Neuronal stem cell (in vitro differentiated cells): ENCODE results near the gene SHLD3.

Source experiments
- DNase-seq: peaks from one replicate; pipeline ENCODE4 v3.0.0-alpha.2; 2013; ENCODE audit warnings: low spot score
- H2AFZ ChIP-seq: one replicate; pipeline ENCODE4 v1.6.1; 2013; ENCODE audit warnings: mild to moderate bottlenecking, low read length, inconsistent platforms
- H2AK5ac ChIP-seq: 2 replicates; pipeline ENCODE4 v1.6.1; 2013; ENCODE audit warnings: low read depth, mild to moderate bottlenecking, inconsistent platforms, low read length, moderate library complexity, mixed read lengths
- H2BK120ac ChIP-seq: 2 replicates; pipeline ENCODE4 v1.6.1; 2013; ENCODE audit warnings: low read depth, mild to moderate bottlenecking, inconsistent platforms, low read length, moderate library complexity, mixed read lengths
- H2BK12ac ChIP-seq: one replicate; pipeline ENCODE4 v1.6.1; 2013; ENCODE audit warnings: low read length, inconsistent platforms
- H2BK15ac ChIP-seq: 2 replicates; pipeline ENCODE4 v1.6.1; 2013; ENCODE audit warnings: mild to moderate bottlenecking, low read length, inconsistent platforms, mixed read lengths
- H2BK5ac ChIP-seq: one replicate; pipeline ENCODE4 v1.6.1; 2013; ENCODE audit warnings: inconsistent platforms, mild to moderate bottlenecking, low read length, moderate library complexity
- H3K14ac ChIP-seq: one replicate; pipeline ENCODE4 v1.6.1; 2013; ENCODE audit warnings: low read length, inconsistent platforms
- H3K18ac ChIP-seq: 2 replicates; pipeline ENCODE4 v1.6.1; 2013; ENCODE audit warnings: low read length, inconsistent platforms
- H3K23ac ChIP-seq: 2 replicates; pipeline ENCODE4 v1.6.1; 2013; ENCODE audit warnings: low read depth, mild to moderate bottlenecking, mixed read lengths, low read length, inconsistent platforms; ENCODE audit not compliant: poor library complexity
- H3K27ac ChIP-seq: replicated peaks from 3 replicates; pipeline ENCODE4 v1.5.1; 2013; ENCODE audit warnings: low read length, inconsistent platforms
- H3K27me3 ChIP-seq, 3 experiments: 2 replicates each; pipeline ENCODE4 v1.6.1; 2013; ENCODE audit warnings: low read length in 3 of 3, mild to moderate bottlenecking in 2 of 3, inconsistent platforms in 1 of 3, low read depth in 1 of 3, mixed read lengths in 1 of 3, moderate library complexity in 1 of 3; ENCODE audit not compliant: control insufficient read depth in 3 of 3, insufficient read depth in 3 of 3
- H3K36me3 ChIP-seq, 2 donors: replicated peaks in 1 of 2; 2 replicates each; pipeline ENCODE4 v1.6.1; 2013; ENCODE audit warnings: low read length in 2 of 2; ENCODE audit not compliant: control insufficient read depth in 2 of 2, insufficient read depth in 2 of 2
- H3K4ac ChIP-seq: 2 replicates; pipeline ENCODE4 v1.6.1; 2013; ENCODE audit warnings: inconsistent platforms, mild to moderate bottlenecking, low read length, moderate library complexity
- H3K4me1 ChIP-seq, 2 donors: 1 replicate in 1 of 2; 2 replicates in 1 of 2; pipeline ENCODE4 v1.6.1; 2013; ENCODE audit warnings: low read length in 2 of 2, low read depth in 1 of 2; ENCODE audit not compliant: control insufficient read depth in 2 of 2, insufficient read depth in 1 of 2
- H3K4me2 ChIP-seq: one replicate; pipeline ENCODE4 v1.6.1; 2013; ENCODE audit warnings: mild to moderate bottlenecking, low read length, inconsistent platforms; ENCODE audit not compliant: insufficient read depth, poor library complexity, severe bottlenecking
- H3K4me3 ChIP-seq, 2 donors: 2 replicates each; pipeline ENCODE4 v1.5.1; 2013; ENCODE audit warnings: low read length in 2 of 2, mild to moderate bottlenecking in 2 of 2, inconsistent platforms in 1 of 2, moderate library complexity in 1 of 2
- H3K79me1 ChIP-seq: one replicate; pipeline ENCODE4 v1.6.1; 2013; ENCODE audit warnings: low read depth, mild to moderate bottlenecking, inconsistent platforms, low read length, moderate library complexity
- H3K9ac ChIP-seq: one replicate; pipeline ENCODE4 v1.6.1; 2013; ENCODE audit warnings: mild to moderate bottlenecking, low read depth, low read length, inconsistent platforms; ENCODE audit not compliant: poor library complexity
- H3K9me3 ChIP-seq, 2 donors: replicated peaks in 1 of 2; 2 replicates each; pipeline versions ENCODE3 to v1.6.1; 2013; ENCODE audit warnings: low read length in 2 of 2, mild to moderate bottlenecking in 2 of 2, inconsistent platforms in 1 of 2, low read depth in 1 of 2, mixed read lengths in 1 of 2, moderate library complexity in 1 of 2; ENCODE audit not compliant: control insufficient read depth in 2 of 2, insufficient read depth in 1 of 2
- H4K8ac ChIP-seq: one replicate; pipeline ENCODE4 v1.6.1; 2013; ENCODE audit warnings: low read depth, mild to moderate bottlenecking, inconsistent platforms, low read length, moderate library complexity
- H4K91ac ChIP-seq: one replicate; pipeline ENCODE4 v1.6.1; 2013; ENCODE audit warnings: low read length, low read depth, mild to moderate bottlenecking, inconsistent platforms; ENCODE audit not compliant: poor library complexity
- WGBS, 2 donors: extraction: QIAGEN DNeasy Blood & Tissue Kit; methylation state at CpG; one replicate each; pipeline ENCODE4 v1.1.7; 2013; ENCODE audit warnings: missing lambda C conversion rate in 2 of 2, mixed read lengths in 1 of 2; ENCODE audit not compliant: insufficient read length in 2 of 2, insufficient replicate concordance in 1 of 2; ENCODE audit errors: extremely low coverage in 2 of 2; 5-methylcytosine and 5-hydroxymethylcytosine counted together

Gene SHLD3

DNA sequence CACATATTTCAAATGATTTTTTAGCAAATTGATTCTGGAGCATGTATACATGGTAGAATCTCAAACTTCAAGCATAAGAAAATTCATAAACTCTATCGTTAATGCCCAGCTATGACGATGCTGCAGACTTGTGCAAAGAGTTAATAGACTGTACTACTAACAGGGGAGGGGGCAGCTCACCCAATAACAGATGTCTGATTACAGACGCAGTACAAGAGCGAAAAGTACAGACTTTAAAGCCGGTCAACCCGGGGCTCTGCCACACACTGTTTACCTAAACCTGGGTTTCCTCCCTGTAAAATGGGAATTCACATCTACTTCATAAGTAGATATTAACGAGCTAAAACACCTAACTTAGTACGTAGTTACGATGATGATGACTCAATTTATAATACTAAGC, 1.3 kb upstream of the SHLD3 start:
- no peak overlapping the region for H3K27ac ChIP-seq
- H2BK12ac ChIP-seq: no peak overlapping the region
- no peak overlapping the region for H4K8ac ChIP-seq
- peak overlapping the region; percentile 66 for H3K4me2 ChIP-seq
- no peak for DNase-seq
- H3K23ac ChIP-seq: no peak overlapping the region
- peak overlapping the region; percentile 75 to 97 for H3K4me3 ChIP-seq
- no peaks in the 10 kb centered on the region for H3K9me3 ChIP-seq
- H2AFZ ChIP-seq: peak overlapping the region; percentile 93
- peaks cover 6 to 13% of the 10 kb centered on the region in 2 donors for H3K4me1 ChIP-seq
- H2BK120ac ChIP-seq: no peak overlapping the region
- H2AK5ac ChIP-seq: no peak overlapping the region
- H4K91ac ChIP-seq: no peak overlapping the region
- H3K18ac ChIP-seq: no peak overlapping the region
- WGBS, 2 donors: no CpG with 5 or more reads among the region's 9 CpGs
- H3K79me1 ChIP-seq: no peaks in the 10 kb centered on the region
- H3K14ac ChIP-seq: no peak overlapping the region
- H3K36me3 ChIP-seq: no peaks in the 10 kb centered on the region
- H2BK15ac ChIP-seq: no peak overlapping the region
- H3K9ac ChIP-seq: peak overlapping the region; percentile 60
- H3K4ac ChIP-seq: no peak overlapping the region
- no peak overlapping the region for H2BK5ac ChIP-seq
- no peaks in the 10 kb centered on the region for H3K27me3 ChIP-seq

DNA sequence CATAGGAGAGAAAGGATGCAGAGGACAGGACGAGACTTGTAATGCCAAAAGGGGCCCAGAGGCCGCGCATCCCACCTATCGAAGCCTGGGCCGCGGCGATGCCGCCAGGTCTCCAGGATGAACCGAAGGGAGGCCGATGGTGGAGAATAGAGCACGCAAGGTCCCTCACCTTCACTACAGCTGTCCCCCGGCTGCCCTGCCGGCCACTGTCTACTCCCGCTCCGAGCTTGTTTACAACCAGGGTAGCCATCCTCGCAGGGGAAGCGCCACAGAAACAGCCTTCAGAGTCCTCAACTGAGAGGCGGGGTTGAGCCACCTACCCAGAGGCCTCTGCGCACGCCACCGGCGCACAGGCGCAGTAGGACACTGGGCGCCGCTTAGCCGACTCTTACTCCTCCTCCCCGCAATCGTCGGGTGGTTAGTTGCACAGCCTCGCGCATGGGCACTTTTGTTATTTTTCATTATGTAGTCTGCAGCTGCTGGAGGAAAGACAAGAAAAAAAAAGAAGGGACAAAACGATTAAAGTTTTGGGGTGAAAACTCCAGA, 729 bp upstream of the SHLD3 start, which contains the start of gene TRIM23:
TSS of gene TRIM23 (minus strand) at position 309 of the 546 bp plus-strand sequence. CDS start at position 250, 59 bp downstream.
- H3K14ac ChIP-seq: no peak within 1 kb of the TSS
- no peak within 1 kb of the TSS for H4K91ac ChIP-seq
- no peak within 1 kb of the TSS for H3K23ac ChIP-seq
- peak within 1 kb of the TSS; percentile 75 to 97 for H3K4me3 ChIP-seq
- no peak within 1 kb of the TSS for H2AK5ac ChIP-seq
- H3K18ac ChIP-seq: peak within 1 kb of the TSS; percentile 94
- WGBS, 2 donors: no CpG with 5 or more reads among the region's 32 CpGs
- H3K27ac ChIP-seq: peak within 1 kb of the TSS; percentile 50
- peaks cover 6 to 13% of the 10 kb centered on the region in 2 donors for H3K4me1 ChIP-seq
- H3K36me3 ChIP-seq: peaks cover 0 to 4% of the 10 kb centered on the region in 2 donors
- peak within 1 kb of the TSS; percentile 93 for H2AFZ ChIP-seq
- peak within 1 kb of the TSS; percentile 66 for H3K4me2 ChIP-seq
- H2BK12ac ChIP-seq: no peak within 1 kb of the TSS
- H3K9me3 ChIP-seq: no peaks in the 10 kb centered on the region
- peak within 1 kb of the TSS; percentile 93 for H3K9ac ChIP-seq
- DNase-seq: peak; percentile 89
- no peaks in the 10 kb centered on the region for H3K27me3 ChIP-seq
- H4K8ac ChIP-seq: peak within 1 kb of the TSS; percentile 66
- H2BK5ac ChIP-seq: no peak within 1 kb of the TSS
- no peak within 1 kb of the TSS for H3K4ac ChIP-seq
- no peaks in the 10 kb centered on the region for H3K79me1 ChIP-seq
- no peak within 1 kb of the TSS for H2BK120ac ChIP-seq
- no peak within 1 kb of the TSS for H2BK15ac ChIP-seq

DNA sequence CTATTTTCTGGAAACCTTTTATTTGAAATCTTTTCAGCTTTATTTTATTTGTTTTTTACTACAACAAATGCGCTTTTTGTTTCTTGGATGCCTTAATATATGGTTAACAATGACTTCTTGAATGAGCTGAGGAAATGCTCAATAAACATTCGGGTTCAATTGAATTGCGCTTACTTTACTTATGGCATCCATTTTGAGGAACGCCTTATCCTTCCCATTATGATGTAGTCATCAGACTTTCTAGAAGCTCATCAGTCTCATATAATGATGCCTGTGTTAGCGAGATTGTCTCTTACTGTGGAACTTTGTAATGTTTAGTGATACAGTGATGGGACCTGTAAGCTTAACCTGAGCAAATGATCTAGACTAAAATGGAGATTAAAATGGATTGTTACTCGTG, 916 bp downstream of the SHLD3 start:
- H2BK12ac ChIP-seq: no peak overlapping the region
- H3K27ac ChIP-seq: no peak overlapping the region
- peaks cover 6 to 13% of the 10 kb centered on the region in 2 donors for H3K4me1 ChIP-seq
- no peak overlapping the region for H3K9ac ChIP-seq
- no peak overlapping the region for H2AK5ac ChIP-seq
- no peak overlapping the region for H2BK5ac ChIP-seq
- no CpG with 5 or more reads among the region's 6 CpGs for WGBS, 2 donors
- H2BK15ac ChIP-seq: no peak overlapping the region
- no peak overlapping the region for H3K23ac ChIP-seq
- no peak overlapping the region for H3K18ac ChIP-seq
- peak overlapping the region in 1 of 2 donors; percentile 75 for H3K4me3 ChIP-seq
- H4K91ac ChIP-seq: no peak overlapping the region
- H4K8ac ChIP-seq: no peak overlapping the region
- no peak overlapping the region for H2AFZ ChIP-seq
- no peak overlapping the region for H3K4ac ChIP-seq
- no peak for DNase-seq
- H3K9me3 ChIP-seq: no peaks in the 10 kb centered on the region
- no peaks in the 10 kb centered on the region for H3K79me1 ChIP-seq
- H3K27me3 ChIP-seq: no peaks in the 10 kb centered on the region
- H3K36me3 ChIP-seq: peaks cover 2 to 15% of the 10 kb centered on the region in 2 donors
- no peak overlapping the region for H3K4me2 ChIP-seq
- no peak overlapping the region for H2BK120ac ChIP-seq
- no peak overlapping the region for H3K14ac ChIP-seq

DNA sequence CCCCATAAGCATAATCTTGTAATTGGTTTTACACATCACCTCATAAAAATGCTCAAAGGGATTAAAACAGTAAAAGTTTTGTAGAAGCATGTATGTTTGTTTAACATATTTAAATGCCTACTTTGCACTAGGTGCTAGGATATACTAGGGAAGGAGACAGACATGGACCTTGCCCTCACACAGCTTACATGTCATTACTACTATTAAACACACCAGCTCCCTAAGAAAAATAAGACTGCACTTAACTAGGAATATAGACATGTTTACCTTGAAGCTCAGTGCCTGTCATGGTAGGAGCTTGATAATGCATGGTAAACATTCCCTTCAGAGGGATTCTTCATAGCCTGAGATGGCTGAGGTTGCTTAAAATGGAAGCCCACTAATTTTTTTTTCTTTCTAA, 6.2 kb downstream of the SHLD3 start:
- Histone ChIP-seq H3K27ac (no peak overlapping the region), H3K79me1 (no peaks in the 10 kb centered on the region)

More for the DNA sequence above, 6.2 kb downstream of the SHLD3 start:
- Histone ChIP-seq H2AK5ac (no peak overlapping the region), H3K18ac (no peak overlapping the region), H3K4me1 (peaks cover under 1 to 2% of the 10 kb centered on the region in 2 donors), H3K14ac (no peak overlapping the region), H3K4ac (no peak overlapping the region), H2BK120ac (no peak overlapping the region), H3K4me3 (no peak overlapping the region), H4K8ac (no peak overlapping the region), H2BK12ac (no peak overlapping the region), H3K23ac (no peak overlapping the region), H2BK5ac (no peak overlapping the region), H3K4me2 (no peak overlapping the region), H3K27me3 (no peaks in the 10 kb centered on the region), H3K9ac (no peak overlapping the region), H3K36me3 (peaks cover 4 to 22% of the 10 kb centered on the region in 2 donors), H2BK15ac (no peak overlapping the region), H2AFZ (no peak overlapping the region), H3K9me3 (no peaks in the 10 kb centered on the region), H4K91ac (no peak overlapping the region)
- DNase-seq: no peak
